ENCODE measurements around the gene ADCY9.
A peak's percentile ranks its signal among the peaks of the same experiment; 100 is the strongest.

ADCY9 gene

DNA sequence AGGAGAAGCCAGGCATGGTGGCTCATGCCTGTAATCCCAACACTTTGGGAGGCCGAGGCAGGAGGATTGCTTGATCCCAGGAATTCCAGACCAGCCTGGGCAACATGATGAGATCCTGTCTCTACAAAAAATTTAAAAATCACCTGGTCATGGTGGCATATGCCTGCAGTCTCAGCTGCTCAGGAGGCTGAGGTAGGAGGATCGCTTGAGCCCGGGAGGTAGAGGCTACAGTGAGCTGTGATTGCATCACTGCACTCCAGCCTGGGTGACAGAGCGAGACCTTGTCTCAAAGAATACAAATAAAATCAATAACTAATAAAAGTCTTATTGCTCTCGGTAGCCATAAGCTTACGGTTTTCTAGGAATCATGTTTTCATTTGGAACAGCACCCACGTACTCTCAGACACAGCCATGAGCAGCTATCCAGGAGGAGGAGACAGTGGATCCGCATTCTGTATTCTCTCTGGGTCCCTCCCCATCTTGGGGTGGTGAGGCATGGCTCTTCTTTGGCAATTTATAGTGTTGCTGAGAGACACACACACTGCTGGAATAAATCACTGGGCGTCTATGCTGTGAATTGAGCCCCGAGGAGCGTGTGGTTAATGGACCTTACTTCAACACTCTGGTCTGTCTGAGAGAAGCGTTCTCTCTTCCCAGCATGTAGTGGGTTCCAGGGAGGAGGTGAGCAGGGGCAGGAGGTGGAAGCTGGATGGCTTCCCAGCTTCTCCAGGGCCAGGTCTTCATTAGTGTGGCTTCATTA lies 8.5 kb upstream of the ADCY9 start:
- no peak for DNase-seq (ENCODE audit: insufficient read length, low spot score)
- FAIRE-seq, result no peak

- FAIRE-seq, result peak; percentile 33
- DNase-seq (ENCODE audit: insufficient read length, low spot score), result no peak
Observed at GRCh38 chr16:4123616-4124300, 7.5 kb upstream of the ADCY9 start.

DNA sequence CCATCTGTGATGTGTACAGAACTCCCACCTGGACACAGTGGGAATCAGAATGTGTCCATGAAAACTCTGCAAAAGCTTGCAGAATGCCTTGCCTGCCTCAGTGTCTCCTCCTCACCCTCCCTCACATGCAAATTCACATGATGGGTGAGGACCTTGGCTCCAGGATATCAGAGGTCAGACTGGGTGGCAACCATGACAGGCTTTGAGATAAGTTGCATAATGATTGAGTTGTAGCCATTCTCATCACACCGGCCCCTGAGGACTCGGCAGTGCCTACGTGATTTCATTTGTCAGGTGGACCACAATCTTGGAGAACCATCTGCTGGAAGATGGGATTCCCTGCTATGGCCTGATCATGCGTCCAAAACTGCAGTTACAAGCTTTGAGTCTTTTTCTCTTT lies 3.9 kb upstream of the ADCY9 start:
- no peak for DNase-seq (ENCODE audit: insufficient read length, low spot score)
- FAIRE-seq, result no peak

- FAIRE-seq (no peak), DNase-seq (ENCODE audit: insufficient read length, low spot score) (no peak)
Observed at GRCh38 chr16:4117250-4117578, 972 bp upstream of the ADCY9 start.

GRCh38 chr16:4115949-4116318 lies 308 bp downstream of the ADCY9 start:
- DNase-seq (ENCODE audit: insufficient read length, low spot score) (peak; percentile 17), FAIRE-seq (no peak)

- DNase-seq (ENCODE audit: insufficient read length, low spot score), result peak; percentile 59
- FAIRE-seq, result peak; percentile 38
Observed at GRCh38 chr16:4115209-4115948, 863 bp downstream of the ADCY9 start.

- DNase-seq (ENCODE audit: insufficient read length, low spot score) (no peak), FAIRE-seq (no peak)
Observed at GRCh38 chr16:4114257-4115208, 1.7 kb downstream of the ADCY9 start.

GRCh38 chr16:4113358-4114256 lies 2.6 kb downstream of the ADCY9 start:
- DNase-seq (ENCODE audit: insufficient read length, low spot score), result no peak
- peak; percentile 20 for FAIRE-seq

GRCh38 chr16:4111748-4112696 lies 4.2 kb downstream of the ADCY9 start:
- no peak for FAIRE-seq

GRCh38 chr16:4110680-4111079 lies 5.6 kb downstream of the ADCY9 start:
- DNase-seq (ENCODE audit: insufficient read length, low spot score) (no peak), FAIRE-seq (no peak)

More at GRCh38 chr16:4111748-4112696, 4.2 kb downstream of the ADCY9 start:
- DNase-seq (ENCODE audit: insufficient read length, low spot score), result no peak

DNA sequence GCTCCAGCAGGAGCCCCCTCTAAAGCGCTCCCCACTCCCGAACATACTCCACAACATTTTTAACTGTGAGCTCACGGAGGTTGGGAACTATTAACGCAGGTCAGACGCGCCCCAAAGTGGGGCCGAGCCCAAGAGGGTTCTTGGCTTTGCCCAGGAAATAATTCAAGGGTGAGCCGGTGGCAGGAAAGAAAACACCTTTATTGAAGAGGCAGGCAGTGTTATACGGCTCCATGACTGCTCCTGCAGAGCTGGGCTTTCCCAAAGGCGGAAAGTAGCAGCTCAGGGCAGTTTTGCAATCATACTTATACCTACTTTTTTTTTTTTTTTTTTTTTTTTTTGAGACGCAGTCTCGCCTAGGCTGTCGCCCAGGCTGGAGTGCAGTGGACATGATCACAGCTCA lies 6.2 kb downstream of the ADCY9 start:
- FAIRE-seq, result no peak

DNA sequence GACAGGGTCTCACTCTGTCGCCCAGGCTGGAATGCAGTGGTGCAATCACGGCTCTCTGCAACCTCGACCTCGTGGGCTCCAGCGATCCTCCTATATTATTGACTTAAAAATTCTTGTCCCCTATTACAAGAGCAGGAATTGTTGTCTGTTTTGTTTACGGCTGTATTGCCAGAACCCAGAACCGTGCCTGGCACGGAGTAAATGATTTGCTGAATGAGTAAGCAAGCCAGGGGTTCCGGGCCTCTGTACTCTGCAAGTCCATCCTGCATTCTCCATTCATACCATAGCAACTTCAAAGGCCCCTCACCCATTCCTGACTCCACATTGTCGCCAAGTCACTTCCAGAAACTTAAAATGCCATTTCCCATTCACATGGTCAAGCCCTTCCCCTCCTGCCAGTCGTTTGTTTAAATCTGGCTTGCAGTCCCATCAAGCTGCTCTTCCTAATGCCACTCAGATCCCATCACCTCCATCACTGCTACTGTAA lies 6.9 kb downstream of the ADCY9 start:
- DNase-seq (ENCODE audit: insufficient read length, low spot score) (no peak), FAIRE-seq (no peak)

More for the DNA sequence above, 6.2 kb downstream of the ADCY9 start:
- no peak for DNase-seq (ENCODE audit: insufficient read length, low spot score)

DNA sequence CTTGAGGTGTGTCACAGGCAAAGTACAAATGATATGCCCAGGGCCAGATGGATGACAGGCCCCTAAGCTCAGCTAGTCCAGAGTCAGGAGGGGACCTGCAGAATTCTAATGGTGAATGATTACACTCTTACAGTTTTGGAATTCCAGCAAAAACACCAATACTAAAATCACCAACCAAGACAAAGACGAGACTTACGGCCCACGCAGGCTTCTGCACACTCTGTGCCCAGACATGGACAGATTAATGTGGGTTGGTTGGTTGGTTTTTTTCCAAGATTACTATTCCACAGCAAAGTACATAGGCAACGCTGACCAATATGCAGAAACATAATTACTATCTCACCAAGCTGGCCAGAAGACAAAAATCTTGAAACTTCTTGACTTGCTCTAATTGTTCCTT lies 9.7 kb downstream of the ADCY9 start:
- no peak for DNase-seq (ENCODE audit: insufficient read length, low spot score)
- FAIRE-seq, result no peak

GRCh38 chr16:4105848-4106247 lies 10.4 kb downstream of the ADCY9 start:
- no peak for FAIRE-seq
- no peak for DNase-seq (ENCODE audit: insufficient read length, low spot score)

DNA sequence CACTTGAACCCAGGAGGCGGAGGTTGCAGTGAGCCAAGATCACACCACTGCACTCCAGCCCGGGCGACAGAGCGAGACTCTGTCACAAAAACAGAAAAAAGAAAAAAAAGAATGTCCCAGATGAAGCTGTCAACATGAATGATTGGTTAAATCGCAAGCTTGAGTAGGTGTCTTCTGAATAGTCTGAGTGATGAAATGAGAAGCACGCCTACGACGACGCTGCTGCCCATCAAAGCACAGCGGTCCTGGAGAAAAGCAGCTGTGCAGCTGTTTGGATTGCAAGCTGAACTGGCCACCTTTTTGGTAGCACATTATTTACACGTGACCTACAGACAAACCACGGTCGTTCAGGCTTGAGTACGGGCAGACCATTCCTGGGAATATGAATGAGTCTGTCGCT lies 12.5 kb downstream of the ADCY9 start:
- DNase-seq (ENCODE audit: insufficient read length, low spot score) (no peak), FAIRE-seq (no peak)

- DNase-seq (ENCODE audit: insufficient read length, low spot score) (no peak), FAIRE-seq (no peak)
Observed at GRCh38 chr16:4101421-4102219, 14.6 kb downstream of the ADCY9 start.

GRCh38 chr16:4098501-4098900 lies 17.7 kb downstream of the ADCY9 start:
- FAIRE-seq (no peak), DNase-seq (ENCODE audit: insufficient read length, low spot score) (no peak)

DNA sequence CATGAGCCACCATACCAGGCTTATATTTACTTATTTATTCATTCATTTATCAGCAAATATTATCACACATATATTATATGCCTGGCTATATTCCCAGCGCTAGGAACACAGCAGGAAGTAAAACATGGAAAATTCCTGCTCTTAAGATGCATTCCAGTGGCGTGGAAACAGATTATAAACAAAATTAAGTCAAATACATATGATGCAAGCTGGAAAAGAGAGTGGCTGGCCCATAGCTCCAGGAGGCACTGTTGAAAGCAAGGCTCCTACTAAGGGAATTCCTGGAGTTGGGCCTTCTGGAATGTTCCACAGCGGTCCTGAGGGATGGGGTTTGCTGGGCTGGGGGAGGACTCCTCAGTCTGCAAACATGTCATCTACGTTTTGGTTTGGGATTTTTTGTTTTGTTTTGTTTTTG lies 18.4 kb downstream of the ADCY9 start:
- FAIRE-seq (no peak), DNase-seq (ENCODE audit: insufficient read length, low spot score) (no peak)

Measured in HTR-8/SVneo (cell line).